B cell (primary cell): ENCODE measurements around the gene TMPRSS9. TPM values are rescaled to one million over a fixed set of nuclear protein-coding genes. Genes with fewer than 3 reads are reported as not detected.

Source experiments
- ATAC-seq: fragments of 200-7000 bp; cut with Tn5 transposase; one replicate; pipeline ENCODE4 v1.10.0; 2021; ENCODE audit warnings: low read depth, mild to moderate bottlenecking, moderate number of reproducible peaks, moderate library complexity
- CTCF ChIA-PET: fragments of 350-600 bp; sonication (Branson Sonifier 250); formaldehyde crosslinking; loops from one replicate; lab custom pipeline; 2021; ENCODE audit warnings: antibody characterized with exemption, inconsistent platforms; lab: Charles Lee
- POLR2A ChIA-PET: fragments of 350-600 bp; sonication (Branson Sonifier 250); formaldehyde crosslinking; loops from one replicate; lab custom pipeline; 2021; ENCODE audit warnings: antibody characterized with exemption; lab: Charles Lee
- DNase-seq: peaks from one replicate; pipeline ENCODE4 v3.0.0; 2013
- H2AFZ ChIP-seq: 2 replicates; pipeline ENCODE4 v1.6.1; 2012; ENCODE audit warnings: mild to moderate bottlenecking, low read depth, low read length; ENCODE audit not compliant: insufficient read depth, poor library complexity, severe bottlenecking
- H3K27ac ChIP-seq, 2 donors: 1 replicate in 1 of 2; 2 replicates in 1 of 2; pipeline ENCODE4 v1.5.1; 2012 to 2013; ENCODE audit warnings: low read length in 2 of 2, mild to moderate bottlenecking in 2 of 2, moderate library complexity in 1 of 2
- H3K27me3 ChIP-seq, 4 experiments: fragments of 200-600 bp in 1 of 4; sonication (generic) in 1 of 4; replicated peaks in 1 of 4; 1 replicate in 2 of 4; 2 replicates in 2 of 4; pipeline versions ENCODE4 v1.6.1 to v1.7.0; 2013 to 2016; ENCODE audit warnings: low read length in 3 of 4, mild to moderate bottlenecking in 2 of 4, mixed read lengths in 1 of 4, moderate library complexity in 1 of 4; ENCODE audit not compliant: insufficient read depth in 4 of 4, control insufficient read depth in 3 of 4; ENCODE audit errors: control extremely low read depth in 1 of 4
- H3K36me3 ChIP-seq, 2 experiments: replicated peaks in 1 of 2; 1 replicate in 1 of 2; 2 replicates in 1 of 2; pipeline versions ENCODE4 v1.6.1 to v1.7.1; 2013; ENCODE audit warnings: low read length in 1 of 2; ENCODE audit not compliant: insufficient read depth in 2 of 2, control insufficient read depth in 1 of 2; ENCODE audit errors: control extremely low read depth in 1 of 2, extremely low read depth in 1 of 2
- H3K4me1 ChIP-seq, 2 donors: fragments of 200-600 bp in 1 of 2; sonication (generic) in 1 of 2; 1 replicate in 1 of 2; 2 replicates in 1 of 2; pipeline versions ENCODE4 v1.5.1 to v1.6.1; 2013 to 2017; ENCODE audit warnings: low read length in 2 of 2; ENCODE audit not compliant: control insufficient read depth in 2 of 2, insufficient read depth in 2 of 2
- H3K4me2 ChIP-seq: replicated peaks from 2 replicates; pipeline ENCODE3; 2012; ENCODE audit warnings: mild to moderate bottlenecking, low read depth, low read length; ENCODE audit not compliant: poor library complexity, severe bottlenecking
- H3K4me3 ChIP-seq, 5 experiments: fragments of 200-600 bp in 1 of 5; sonication (generic) in 1 of 5; 1 replicate in 3 of 5; 2 replicates in 2 of 5; pipeline versions ENCODE4 v1.5.1 to v1.7.0; 2011 to 2016; ENCODE audit warnings: low read length in 4 of 5, mild to moderate bottlenecking in 4 of 5, low read depth in 2 of 5, control low read depth in 1 of 5, moderate library complexity in 1 of 5; ENCODE audit not compliant: insufficient read depth in 1 of 5; ENCODE audit errors: control extremely low read depth in 1 of 5, extremely low read depth in 1 of 5
- H3K79me2 ChIP-seq: fragments of 200-600 bp; sonication (generic); one replicate; pipeline ENCODE4 v1.6.0; 2016; ENCODE audit warnings: low read length; ENCODE audit not compliant: control insufficient read depth, insufficient read depth
- H3K9ac ChIP-seq: fragments of 200-600 bp; sonication (generic); 2 replicates; pipeline ENCODE4 v1.6.1; 2017; ENCODE audit warnings: mild to moderate bottlenecking, low read length, moderate library complexity
- H3K9me3 ChIP-seq, 3 donors: one replicate each; pipeline versions ENCODE4 v1.6.1 to v1.7.1; 2013; ENCODE audit warnings: low read length in 2 of 3; ENCODE audit not compliant: control insufficient read depth in 2 of 3, insufficient read depth in 1 of 3; ENCODE audit errors: control extremely low read depth in 1 of 3
- H4K20me1 ChIP-seq: 2 replicates; pipeline ENCODE4 v1.6.0; 2012; ENCODE audit warnings: mild to moderate bottlenecking, low read length; ENCODE audit not compliant: insufficient read depth, control insufficient read depth, poor library complexity, severe bottlenecking
- H3K27ac Mint-ChIP-seq: one replicate; pipeline ENCODE4 v1.8.0; 2021; ENCODE audit warnings: mixed read lengths
- H3K27me3 Mint-ChIP-seq: one replicate; pipeline ENCODE4 v1.8.0; 2021; ENCODE audit warnings: mixed read lengths
- H3K4me1 Mint-ChIP-seq: one replicate; pipeline ENCODE4 v1.8.0; 2021; ENCODE audit warnings: mixed read lengths
- H3K4me3 Mint-ChIP-seq: one replicate; pipeline ENCODE4 v1.8.0; 2021; ENCODE audit warnings: mixed read lengths
- H3K9me3 Mint-ChIP-seq: one replicate; pipeline ENCODE4 v1.8.0; 2022; ENCODE audit warnings: mixed read lengths; ENCODE audit not compliant: insufficient read depth
- EZH2 ChIP-seq: IDR thresholded peaks from 2 replicates; pipeline ENCODE4 v1.6.1; 2012; ENCODE audit warnings: borderline replicate concordance, low read depth, mild to moderate bottlenecking, moderate library complexity, low read length; ENCODE audit not compliant: insufficient read depth, poor library complexity, severe bottlenecking
- WGBS: methylation state at CpG from one replicate; pipeline ENCODE4 v1.1.5; 2013; ENCODE audit warnings: missing lambda C conversion rate; ENCODE audit not compliant: insufficient coverage; 5-methylcytosine and 5-hydroxymethylcytosine counted together
- intact Hi-C: fragments of 100-400 bp; cut with micrococcal nuclease; formaldehyde crosslinking; loops from one replicate; pipeline ENCODE4 v1.10.0; 2022
- polyA plus RNA-seq: library from polyadenylated mRNA; depleted of rRNA; stranded (reverse); fragments of >200 nt; gene quantifications from 2 replicates; pipeline ENCODE4 v1.2.3, GENCODE V29; 2012
- total RNA-seq, 2 donors: library from RNA; stranded (reverse); fragments of 120-200 nt in 1 of 2; gene quantifications; 1 replicate in 1 of 2; 2 replicates in 1 of 2; pipeline versions ENCODE4 v1.2.3 to v1.2.4, GENCODE V29; 2013 to 2022
- TF ChIP-seq, protein P1 (sequence below): fragments of 200-600 bp; IDR thresholded peaks from one replicate; pipeline ENCODE4 v1.8.0; 2022; ENCODE audit warnings: antibody characterized with exemption, mild to moderate bottlenecking

TMPRSS9 gene
- total and polyA plus RNA-seq, 2 donors (not counting 1 experiment from before 2014, with no cell fraction given): not detected

DNA sequence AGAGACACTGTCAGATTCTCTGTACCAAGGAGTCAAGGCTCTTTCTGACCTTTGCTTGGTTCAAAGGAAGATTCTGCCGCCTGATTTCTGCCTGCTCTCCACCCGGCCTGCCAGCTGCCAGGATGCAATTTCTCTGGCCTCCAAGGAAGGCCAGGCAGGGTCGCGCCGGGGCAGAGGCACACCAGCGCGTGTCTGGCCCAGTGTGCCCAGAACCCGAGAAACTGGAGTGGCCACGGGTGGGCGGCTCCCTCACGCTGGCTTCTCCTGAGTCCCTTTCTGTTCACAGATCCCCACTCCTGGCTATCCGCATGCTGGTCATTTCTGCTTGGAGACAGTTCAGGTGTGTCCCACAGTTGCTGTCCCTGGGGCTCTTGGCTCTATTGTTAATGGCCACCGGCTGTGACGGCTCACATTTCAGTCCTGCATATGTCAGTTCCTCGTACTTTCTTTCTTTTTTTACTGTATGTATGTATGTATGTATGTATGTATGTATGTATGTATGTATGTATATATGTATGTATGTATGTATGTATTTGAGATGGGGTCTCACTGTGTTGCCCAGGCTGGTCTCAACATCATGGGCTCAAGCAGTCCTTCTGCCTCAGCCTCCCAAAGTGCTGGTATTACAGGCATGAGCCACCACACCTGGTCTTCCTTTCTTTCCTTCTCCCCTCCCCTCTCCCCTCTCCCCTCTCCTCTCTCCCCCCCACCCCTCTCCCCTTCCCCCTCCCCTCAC, 16.9 kb downstream of the TMPRSS9 start:
- no peaks in the 10 kb centered on the region for H3K4me1 ChIP-seq
- ChIA-PET CTCF (no interaction called here), POLR2A (interaction anchor here (0.6 kb wide), 1 partner anchor 14 kb away, joined by 3 read pairs; no protein-coding TSS in a partner anchor)
- H3K27me3 ChIP-seq: no peaks in the 10 kb centered on the region
- no peak for TF ChIP-seq EZH2
- TF ChIP-seq, protein P1, sequence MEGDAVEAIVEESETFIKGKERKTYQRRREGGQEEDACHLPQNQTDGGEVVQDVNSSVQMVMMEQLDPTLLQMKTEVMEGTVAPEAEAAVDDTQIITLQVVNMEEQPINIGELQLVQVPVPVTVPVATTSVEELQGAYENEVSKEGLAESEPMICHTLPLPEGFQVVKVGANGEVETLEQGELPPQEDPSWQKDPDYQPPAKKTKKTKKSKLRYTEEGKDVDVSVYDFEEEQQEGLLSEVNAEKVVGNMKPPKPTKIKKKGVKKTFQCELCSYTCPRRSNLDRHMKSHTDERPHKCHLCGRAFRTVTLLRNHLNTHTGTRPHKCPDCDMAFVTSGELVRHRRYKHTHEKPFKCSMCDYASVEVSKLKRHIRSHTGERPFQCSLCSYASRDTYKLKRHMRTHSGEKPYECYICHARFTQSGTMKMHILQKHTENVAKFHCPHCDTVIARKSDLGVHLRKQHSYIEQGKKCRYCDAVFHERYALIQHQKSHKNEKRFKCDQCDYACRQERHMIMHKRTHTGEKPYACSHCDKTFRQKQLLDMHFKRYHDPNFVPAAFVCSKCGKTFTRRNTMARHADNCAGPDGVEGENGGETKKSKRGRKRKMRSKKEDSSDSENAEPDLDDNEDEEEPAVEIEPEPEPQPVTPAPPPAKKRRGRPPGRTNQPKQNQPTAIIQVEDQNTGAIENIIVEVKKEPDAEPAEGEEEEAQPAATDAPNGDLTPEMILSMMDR: no peak
- H3K4me3 Mint-ChIP-seq: no peak overlapping the region
- no peaks in the 10 kb centered on the region for H3K36me3 ChIP-seq
- H3K4me3 ChIP-seq: no peak overlapping the region
- H3K4me1 Mint-ChIP-seq: peaks cover 2% of the 10 kb centered on the region
- no peaks in the 10 kb centered on the region for H3K27me3 Mint-ChIP-seq
- no peaks in the 10 kb centered on the region for H3K79me2 ChIP-seq
- 92% methylated on average over 12 of the region's 15 CpGs for WGBS
- no peak overlapping the region for H3K27ac Mint-ChIP-seq
- no peak for ATAC-seq
- no peaks in the 10 kb centered on the region for H4K20me1 ChIP-seq
- no peak overlapping the region for H3K27ac ChIP-seq
- no peak overlapping the region for H3K9ac ChIP-seq
- no peak overlapping the region for H2AFZ ChIP-seq
- no peak for DNase-seq
- H3K9me3 Mint-ChIP-seq: no peaks in the 10 kb centered on the region
- peaks cover 0 to 27% (median 12%) of the 10 kb centered on the region in 3 donors for H3K9me3 ChIP-seq
- intact Hi-C loops: no loop called here
- H3K4me2 ChIP-seq: no peak overlapping the region

DNA sequence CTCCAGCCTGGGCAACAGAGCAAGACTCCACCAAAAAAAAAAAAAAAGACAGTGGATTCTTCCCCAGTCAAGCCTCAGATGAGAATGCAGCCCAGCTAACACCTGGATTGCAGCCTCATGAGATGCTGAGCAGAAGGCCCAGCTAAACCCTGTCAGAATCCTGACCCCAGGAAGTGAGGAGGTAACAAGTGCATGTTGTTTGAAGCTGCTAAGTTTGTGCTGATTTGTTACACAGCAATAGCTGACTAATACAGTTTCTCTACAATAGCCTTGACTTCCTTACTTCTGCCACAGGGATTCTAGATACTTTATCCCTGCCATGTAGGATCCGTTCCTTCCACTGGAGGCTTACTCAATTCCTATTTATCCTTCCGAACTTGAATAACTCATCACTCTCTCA, 20.5 kb downstream of the TMPRSS9 start:
- H3K4me3 Mint-ChIP-seq: no peak overlapping the region
- H3K4me1 Mint-ChIP-seq: peaks cover 11% of the 10 kb centered on the region
- ChIA-PET POLR2A (interaction anchor here (0.6 kb wide), 1 partner anchor 589 kb away, joined by 5 read pairs; no protein-coding TSS in a partner anchor), CTCF (interaction anchor here (1.3 kb wide), 3 partner anchors 10 to 231 kb away, joined by 3 to 4 read pairs (median 3); partner anchors contain the start of gene PLEKHJ1)
- peaks cover 2% of the 10 kb centered on the region for H3K9me3 Mint-ChIP-seq
- no peaks in the 10 kb centered on the region for H3K79me2 ChIP-seq
- H3K27ac Mint-ChIP-seq: no peak overlapping the region
- no peak overlapping the region for H3K4me2 ChIP-seq
- peaks cover 0 to 32% (median 12%) of the 10 kb centered on the region in 3 donors for H3K9me3 ChIP-seq
- no peak overlapping the region for H3K27ac ChIP-seq
- no peaks in the 10 kb centered on the region for H3K36me3 ChIP-seq
- no peak overlapping the region for H3K9ac ChIP-seq
- H3K4me3 ChIP-seq: no peak overlapping the region
- WGBS: 100% methylated on average over 1 of the region's 2 CpGs
- H2AFZ ChIP-seq: no peak overlapping the region
- TF ChIP-seq, protein P1: no peak
- no peak for TF ChIP-seq EZH2
- no peaks in the 10 kb centered on the region for H4K20me1 ChIP-seq
- H3K4me1 ChIP-seq: peaks cover 6 to 11% of the 10 kb centered on the region in 2 donors
- no peak for DNase-seq
- intact Hi-C loops: no loop called here
- peaks cover 0 to 5% (median 0%) of the 10 kb centered on the region in 4 experiments for H3K27me3 ChIP-seq
- ATAC-seq: no peak
- H3K27me3 Mint-ChIP-seq: no peaks in the 10 kb centered on the region
